IMR-90 (cell line): ENCODE data around the gene TCERG1L. TPM values are rescaled to one million over a fixed set of nuclear protein-coding genes. Genes with fewer than 3 reads are reported as not detected.

Experiments
- ATAC-seq: fragments of 200-7000 bp; cut with Tn5 transposase; 2 replicates; pipeline ENCODE4 v1.9.1; 2020; ENCODE audit warnings: low read depth, mild to moderate bottlenecking, moderate library complexity
- BruUV-seq: library from RNA; stranded (reverse); fragments of 400-500 nt; replicated peaks from 2 replicates; lab custom pipeline; 2021; lab: Mats Ljungman, UMichigan
- CTCF ChIA-PET: fragments of 300-600 bp; formaldehyde crosslinking; extraction: SDS; loops from one replicate; lab custom pipeline; 2021; ENCODE audit warnings: antibody characterized with exemption; lab: Yijun Ruan, JAX
- POLR2A ChIA-PET: fragments of 300-600 bp; sonication (Branson Sonifier 250); formaldehyde crosslinking; loops from one replicate; lab custom pipeline; 2022; ENCODE audit warnings: antibody characterized with exemption; ENCODE audit not compliant: unreplicated experiment; lab: Charles Lee
- DNase-seq: peaks from one replicate; pipeline ENCODE4 v3.0.0; 2013
- H2AFZ ChIP-seq: replicated peaks from 2 replicates; pipeline ENCODE3; 2013; ENCODE audit warnings: low read length, mild to moderate bottlenecking; ENCODE audit not compliant: poor library complexity
- H2AK5ac ChIP-seq: 2 replicates; pipeline ENCODE4 v1.6.1; 2013; ENCODE audit warnings: low read depth, low read length, inconsistent platforms
- H2AK9ac ChIP-seq: replicated peaks from 2 replicates; pipeline ENCODE3; 2013; ENCODE audit warnings: mild to moderate bottlenecking, low read depth, low read length, moderate library complexity; ENCODE audit not compliant: poor library complexity
- H2BK120ac ChIP-seq: 2 replicates; pipeline ENCODE4 v1.6.1; 2013; ENCODE audit warnings: low read depth, low read length, inconsistent platforms
- H2BK15ac ChIP-seq: 3 replicates; pipeline ENCODE4 v1.6.1; 2013; ENCODE audit warnings: low read depth, low read length, inconsistent platforms
- H2BK20ac ChIP-seq: 2 replicates; pipeline ENCODE4 v1.6.1; 2013; ENCODE audit warnings: low read depth, mild to moderate bottlenecking, inconsistent platforms, low read length, moderate library complexity
- H2BK5ac ChIP-seq: 2 replicates; pipeline ENCODE4 v1.6.1; 2013; ENCODE audit warnings: mild to moderate bottlenecking, low read depth, low read length, inconsistent platforms; ENCODE audit not compliant: poor library complexity, severe bottlenecking
- H3K14ac ChIP-seq: replicated peaks from 2 replicates; pipeline ENCODE4 v1.6.1; 2013; ENCODE audit warnings: low read depth, low read length, inconsistent platforms
- H3K18ac ChIP-seq: 2 replicates; pipeline ENCODE4 v1.6.1; 2013; ENCODE audit warnings: low read depth, low read length, control low read depth
- H3K23ac ChIP-seq: 2 replicates; pipeline ENCODE4 v1.6.1; 2013; ENCODE audit warnings: low read depth, low read length, inconsistent platforms
- H3K27ac ChIP-seq: 2 replicates; pipeline ENCODE4 v1.5.1; 2013; ENCODE audit warnings: mild to moderate bottlenecking, control low read depth, low read length; ENCODE audit not compliant: insufficient read depth
- H3K27me3 ChIP-seq: 2 replicates; pipeline ENCODE4 v1.6.1; 2013; ENCODE audit warnings: low read length; ENCODE audit not compliant: control insufficient read depth, insufficient read depth
- H3K36me3 ChIP-seq: 2 replicates; pipeline ENCODE4 v1.6.1; 2013; ENCODE audit warnings: low read length, mixed read lengths; ENCODE audit not compliant: control insufficient read depth, insufficient read depth
- H3K4ac ChIP-seq: 2 replicates; pipeline ENCODE4 v1.6.1; 2013; ENCODE audit warnings: low read depth, low read length, inconsistent platforms
- H3K4me1 ChIP-seq: 2 replicates; pipeline ENCODE4 v1.6.1; 2013; ENCODE audit warnings: low read length, mixed read lengths; ENCODE audit not compliant: control insufficient read depth, insufficient read depth
- H3K4me2 ChIP-seq: 2 replicates; pipeline ENCODE4 v1.6.1; 2013; ENCODE audit warnings: low read depth, mild to moderate bottlenecking, control low read depth, low read length, moderate library complexity
- H3K4me3 ChIP-seq: 2 replicates; pipeline ENCODE4 v1.5.1; 2013; ENCODE audit warnings: low read depth, mild to moderate bottlenecking, control low read depth, low read length, moderate library complexity; ENCODE audit not compliant: insufficient read depth
- H3K56ac ChIP-seq: 2 replicates; pipeline ENCODE4 v1.6.1; 2013; ENCODE audit warnings: low read length, inconsistent platforms; ENCODE audit not compliant: insufficient read depth; ENCODE audit errors: extremely low read depth
- H3K79me1 ChIP-seq, 2 experiments: 2 replicates each; pipeline ENCODE4 v1.6.1; 2013; ENCODE audit warnings: low read length in 2 of 2, inconsistent platforms in 1 of 2, low read depth in 1 of 2
- H3K9ac ChIP-seq: 2 replicates; pipeline ENCODE4 v1.6.1; 2013; ENCODE audit warnings: low read depth, low read length, control low read depth
- H3K9me1 ChIP-seq: 2 replicates; pipeline ENCODE4 v1.6.1; 2013; ENCODE audit warnings: low read length, inconsistent platforms; ENCODE audit not compliant: insufficient read depth
- H3K9me3 ChIP-seq: 2 replicates; pipeline ENCODE4 v1.6.1; 2013; ENCODE audit warnings: low read length; ENCODE audit not compliant: control insufficient read depth, insufficient read depth
- H4K20me1 ChIP-seq: 2 replicates; pipeline ENCODE4 v1.6.1; 2013; ENCODE audit warnings: low read length, inconsistent platforms; ENCODE audit not compliant: insufficient read depth
- H4K5ac ChIP-seq: 2 replicates; pipeline ENCODE4 v1.6.1; 2013; ENCODE audit warnings: mild to moderate bottlenecking, low read depth, low read length, control low read depth
- H4K8ac ChIP-seq, 2 experiments: 2 replicates each; pipeline ENCODE4 v1.6.1; 2013; ENCODE audit warnings: low read depth in 2 of 2, low read length in 2 of 2, control low read depth in 1 of 2, inconsistent platforms in 1 of 2
- H4K91ac ChIP-seq: 2 replicates; pipeline ENCODE4 v1.6.1; 2013; ENCODE audit warnings: low read depth, low read length, inconsistent platforms; ENCODE audit not compliant: insufficient read depth
- CEBPB ChIP-seq: IDR thresholded peaks from 2 replicates; pipeline ENCODE4 v1.6.1; 2012; ENCODE audit warnings: low read depth, low read length, improper control_type of control experiment
- CHD1 ChIP-seq: IDR thresholded peaks from 2 replicates; pipeline ENCODE4 v1.6.1; 2012; ENCODE audit warnings: low read depth, low read length, improper control_type of control experiment
- NFE2L2 ChIP-seq: fragments of 150-350 bp; IDR thresholded peaks from 2 replicates; pipeline ENCODE4 v1.6.1; 2016; ENCODE audit warnings: low read depth, mild to moderate bottlenecking, low read length
- RCOR1 ChIP-seq: IDR thresholded peaks from 2 replicates; pipeline ENCODE4 v1.6.1; 2012; ENCODE audit warnings: mild to moderate bottlenecking, low read length, improper control_type of control experiment; ENCODE audit not compliant: insufficient replicate concordance
- WGBS, 2 experiments: methylation state at CpG; one replicate each; pipeline versions ENCODE4 v1.1.5 to v1.1.7; 2013; ENCODE audit warnings: missing lambda C conversion rate in 2 of 2; ENCODE audit not compliant: insufficient read length in 1 of 2; ENCODE audit errors: extremely low coverage in 2 of 2; 5-methylcytosine and 5-hydroxymethylcytosine counted together
- dilution Hi-C: fragments of 300-500 bp; cut with HindIII; formaldehyde crosslinking; loops from one replicate; pipeline ENCODE4 v1.14.3; 2018; ENCODE audit warnings: low sequenced_read_pairs; ENCODE audit not compliant: unreplicated experiment
- in situ Hi-C: fragments of 300-500 bp; cut with MboI; formaldehyde crosslinking; loops from 3 replicates; pipeline ENCODE4 v1.14.3; 2019; ENCODE audit warnings: low sequenced_read_pairs, inconsistent platforms, mixed read lengths
- intact Hi-C: fragments of 100-400 bp; cut with micrococcal nuclease; formaldehyde crosslinking; loops from 2 replicates; pipeline ENCODE4 v1.10.0; 2022
- polyA plus RNA-seq, 3 experiments: library from polyadenylated mRNA; depleted of rRNA; stranded (reverse); fragments of >200 nt; gene quantifications; 2 replicates each; pipeline ENCODE4 v1.2.3, GENCODE V29; 2012; ENCODE audit warnings: low replicate concordance in 1 of 3
- total RNA-seq: library from RNA; depleted of rRNA; stranded (reverse); fragments of >200 nt; gene quantifications from 2 replicates; pipeline ENCODE4 v1.2.3, GENCODE V29; 2012

Gene TCERG1L
- total and polyA plus RNA-seq, 2 of the 4 experiments (the other 2 are of a cell fraction), result not detected

DNA sequence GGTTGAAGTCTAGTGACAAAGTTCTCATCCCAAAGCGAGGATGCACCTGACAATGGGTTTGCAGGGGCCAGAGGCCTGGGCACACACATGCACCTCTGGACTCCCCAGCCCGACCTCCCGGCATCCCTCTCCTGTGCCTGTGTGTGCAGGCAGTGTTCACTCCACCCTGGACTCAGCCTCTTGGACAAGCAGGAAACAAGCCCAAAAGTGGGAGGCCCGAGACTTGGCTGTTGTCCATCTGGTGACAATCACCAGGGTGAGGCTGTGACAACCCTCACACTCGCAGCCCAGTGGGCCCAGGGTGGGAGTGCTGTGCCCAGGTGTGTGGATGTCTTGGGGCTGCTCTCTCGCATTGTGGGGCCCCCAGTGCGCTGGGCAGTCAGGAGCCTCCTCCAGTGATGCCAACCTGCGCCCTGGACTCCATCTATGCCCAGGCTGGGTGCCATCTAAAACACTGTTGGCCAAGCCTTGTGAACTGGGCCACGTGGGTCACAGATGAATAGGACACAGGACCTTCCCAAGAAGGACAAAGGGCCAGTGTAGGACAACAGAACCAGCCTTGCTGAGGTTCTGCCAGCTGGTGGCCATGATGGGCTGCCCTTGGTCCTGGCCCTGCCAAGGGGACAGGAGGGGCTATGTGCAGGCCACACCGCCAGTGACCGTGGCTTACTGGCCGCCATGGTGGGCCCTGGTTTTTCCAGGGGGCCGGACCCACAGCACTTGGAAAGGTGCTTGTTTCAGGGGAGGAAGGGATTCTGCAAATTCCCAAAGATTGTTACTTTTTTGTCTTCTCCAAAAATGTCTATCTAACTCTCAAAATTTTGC, 144.3 kb downstream of the TCERG1L start:
- Histone ChIP-seq H3K56ac (no peak overlapping the region), H3K27ac (no peak overlapping the region), H3K79me1 (no peaks in the 10 kb centered on the region), H2AFZ (no peak overlapping the region), H3K36me3 (no peaks in the 10 kb centered on the region), H3K23ac (no peak overlapping the region), H3K4me3 (no peak overlapping the region), H3K4me1 (no peaks in the 10 kb centered on the region), H3K14ac (no peak overlapping the region), H4K20me1 (no peaks in the 10 kb centered on the region), H2BK120ac (no peak overlapping the region), H3K9me1 (no peaks in the 10 kb centered on the region), H2AK9ac (no peak overlapping the region), H3K9ac (no peak overlapping the region), H4K91ac (no peak overlapping the region), H3K9me3 (peaks cover 34% of the 10 kb centered on the region), H3K4ac (no peak overlapping the region), H2BK15ac (no peak overlapping the region), H4K8ac (no peak overlapping the region), H2BK5ac (no peak overlapping the region), H2BK20ac (no peak overlapping the region), H4K5ac (no peak overlapping the region), H2AK5ac (no peak overlapping the region), H3K27me3 (no peaks in the 10 kb centered on the region), H3K4me2 (no peak overlapping the region), H3K18ac (no peak overlapping the region)
- CTCF ChIA-PET, result no interaction called here
- TF ChIP-seq RCOR1 (no peak), CEBPB (no peak), NFE2L2 (no peak), CHD1 (no peak)
- BruUV-seq, result no TSS peak
- 13% methylated on average over 3 of the region's 13 CpGs; no CpG with 5 or more reads in 1 of the 2 experiments for WGBS, 2 experiments
- no peak for ATAC-seq
- dilution Hi-C loops (no loop called here), intact Hi-C loops (no loop called here), in situ Hi-C loops (no loop called here)
- POLR2A ChIA-PET, result no interaction called here
- DNase-seq, result no peak
